Measurements from ENCODE around the gene USP22. TPM values are rescaled to one million over a fixed set of nuclear protein-coding genes. Genes with fewer than 3 reads are reported as not detected.

The USP22 gene
- total RNA-seq, 1 experiment from 2014 or later = 150 TPM

DNA sequence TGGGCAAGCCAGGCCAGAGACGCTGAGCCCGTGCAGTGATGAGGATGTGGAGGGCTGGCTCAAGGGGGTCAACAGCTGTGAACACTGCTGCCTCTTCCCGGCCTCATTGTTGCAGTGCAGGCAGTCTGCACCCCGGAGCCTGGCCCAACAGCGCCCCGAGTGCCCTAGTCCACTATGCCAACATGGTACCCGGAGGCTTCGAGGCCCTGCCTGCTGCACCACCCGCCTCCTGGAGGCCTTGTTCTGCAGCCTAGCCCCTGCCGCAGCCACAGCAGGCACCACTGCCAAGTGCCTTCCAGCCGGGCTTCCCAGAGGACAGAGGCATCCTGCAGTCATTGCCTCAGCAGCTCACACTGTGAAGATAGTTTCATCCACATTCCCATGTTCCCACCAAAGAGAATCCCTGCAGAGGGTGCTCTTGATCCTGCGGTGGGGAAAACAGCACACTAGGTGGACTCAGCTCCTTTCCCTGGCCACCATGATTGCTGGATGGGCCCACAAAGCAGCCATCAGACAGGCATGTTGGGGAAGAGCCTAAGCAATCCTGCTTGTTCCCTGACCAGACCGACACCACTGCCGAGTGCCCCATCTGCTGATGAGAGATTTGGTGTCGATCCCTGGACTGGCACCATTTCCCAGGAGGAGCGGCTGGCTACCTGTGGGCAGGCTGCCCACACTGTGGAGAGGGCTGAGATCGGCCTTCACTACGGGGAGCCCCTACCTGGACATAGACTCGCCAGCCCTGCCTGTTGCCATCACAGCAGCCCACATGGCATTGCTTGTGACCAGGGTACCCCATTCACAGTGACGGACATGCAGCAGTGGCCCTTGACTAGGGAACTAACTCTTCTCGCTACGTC is 44.9 kb downstream of the USP22 start:
- Mint-ChIP-seq H3K36me3 (ENCODE audit: insufficient read depth, unreplicated experiment) (peaks cover 35% of the 10 kb centered on the region), H3K27ac (ENCODE audit: unreplicated experiment) (no peak overlapping the region), H3K4me1 (ENCODE audit: low read depth, unreplicated experiment) (no peaks in the 10 kb centered on the region), H3K4me3 (ENCODE audit: low read depth, unreplicated experiment) (no peak overlapping the region), H3K27me3 (ENCODE audit: unreplicated experiment) (no peaks in the 10 kb centered on the region), H3K9me3 (ENCODE audit: low read depth, unreplicated experiment) (no peaks in the 10 kb centered on the region)
- no TSS peak for BruUV-seq (replicated peaks)
- DNase-seq = no peak
- intact Hi-C loops (cut with micrococcal nuclease; ENCODE audit: unreplicated experiment) = no loop called here
- TF ChIP-seq CTCF (IDR thresholded peaks at IDR 0.05; ENCODE audit: unreplicated experiment) = no peak
- CTCF ChIA-PET = no interaction called here

DNA sequence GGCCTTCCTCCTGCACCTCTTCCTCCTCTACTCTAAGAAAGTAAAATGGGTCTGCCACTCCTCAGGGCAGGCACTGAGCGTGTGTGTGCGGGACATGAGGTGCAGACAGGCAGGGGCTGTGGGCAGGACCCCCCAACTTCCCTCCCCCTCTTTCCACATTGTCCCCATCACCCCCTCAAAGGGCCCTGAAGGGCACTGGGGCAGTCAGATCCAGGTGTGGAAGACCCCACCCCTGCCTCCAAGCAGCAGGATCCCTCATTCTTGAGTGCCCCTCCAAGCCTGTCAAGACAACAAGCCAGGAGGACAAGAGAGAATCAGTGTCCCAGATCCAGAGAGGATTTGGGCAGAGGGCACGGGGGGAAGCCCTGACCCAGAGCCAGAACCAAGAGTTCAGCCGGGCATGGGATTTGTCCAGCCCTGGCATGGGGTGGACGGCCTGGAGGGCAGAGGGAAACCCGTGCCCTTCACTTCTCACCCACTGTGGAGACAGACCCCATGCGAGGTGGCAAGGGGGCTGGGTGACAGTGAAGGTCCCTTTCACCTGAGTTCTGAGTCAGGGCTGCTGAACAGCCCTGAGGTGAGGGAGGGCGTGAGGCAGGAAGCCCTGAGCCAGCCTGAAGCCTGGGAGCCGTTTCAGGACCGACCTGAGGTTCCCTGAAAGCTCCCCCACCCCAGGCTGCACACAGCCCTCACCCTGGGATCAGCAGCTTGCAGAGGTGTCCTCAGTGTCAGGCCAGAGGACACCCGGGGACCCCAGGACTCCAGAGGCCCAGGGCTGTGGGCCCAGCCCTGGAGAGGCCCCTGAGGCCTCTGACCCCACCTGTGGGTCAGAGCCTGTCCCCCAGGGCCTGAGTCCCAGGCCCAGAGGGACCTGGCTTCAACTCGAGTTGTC is 45.8 kb downstream of the USP22 start:
- Mint-ChIP-seq H3K9me3 (ENCODE audit: low read depth, unreplicated experiment) (no peaks in the 10 kb centered on the region), H3K27me3 (ENCODE audit: unreplicated experiment) (no peaks in the 10 kb centered on the region), H3K36me3 (ENCODE audit: insufficient read depth, unreplicated experiment) (peaks cover 29% of the 10 kb centered on the region), H3K27ac (ENCODE audit: unreplicated experiment) (no peak overlapping the region), H3K4me3 (ENCODE audit: low read depth, unreplicated experiment) (no peak overlapping the region), H3K4me1 (ENCODE audit: low read depth, unreplicated experiment) (no peaks in the 10 kb centered on the region)
- no TSS peak for BruUV-seq (replicated peaks)
- intact Hi-C loops (cut with micrococcal nuclease; ENCODE audit: unreplicated experiment) = no loop called here
- TF ChIP-seq CTCF (IDR thresholded peaks at IDR 0.05; ENCODE audit: unreplicated experiment) = no peak
- CTCF ChIA-PET = no interaction called here
- no peak for DNase-seq

GRCh38 chr17:20995873-20996723 is 46.7 kb downstream of the USP22 start:
- intact Hi-C loops (cut with micrococcal nuclease; ENCODE audit: unreplicated experiment) = no loop called here
- Mint-ChIP-seq H3K27me3 (ENCODE audit: unreplicated experiment) (peaks cover 2% of the 10 kb centered on the region), H3K9me3 (ENCODE audit: low read depth, unreplicated experiment) (no peaks in the 10 kb centered on the region), H3K27ac (ENCODE audit: unreplicated experiment) (no peak overlapping the region), H3K4me1 (ENCODE audit: low read depth, unreplicated experiment) (no peaks in the 10 kb centered on the region), H3K36me3 (ENCODE audit: insufficient read depth, unreplicated experiment) (peaks cover 23% of the 10 kb centered on the region), H3K4me3 (ENCODE audit: low read depth, unreplicated experiment) (no peak overlapping the region)
- no peak for DNase-seq
- CTCF ChIA-PET = no interaction called here
- BruUV-seq (replicated peaks) = no TSS peak
- no peak for TF ChIP-seq CTCF (IDR thresholded peaks at IDR 0.05; ENCODE audit: unreplicated experiment)

- Mint-ChIP-seq H3K9me3 (ENCODE audit: low read depth, unreplicated experiment) (no peaks in the 10 kb centered on the region), H3K27ac (ENCODE audit: unreplicated experiment) (no peak overlapping the region), H3K4me1 (ENCODE audit: low read depth, unreplicated experiment) (no peaks in the 10 kb centered on the region), H3K27me3 (ENCODE audit: unreplicated experiment) (peaks cover 10% of the 10 kb centered on the region), H3K36me3 (ENCODE audit: insufficient read depth, unreplicated experiment) (peaks cover 19% of the 10 kb centered on the region), H3K4me3 (ENCODE audit: low read depth, unreplicated experiment) (no peak overlapping the region)
- CTCF ChIA-PET = no interaction called here
- DNase-seq = no peak
- TF ChIP-seq CTCF (IDR thresholded peaks at IDR 0.05; ENCODE audit: unreplicated experiment) = no peak
- no TSS peak for BruUV-seq (replicated peaks)
- intact Hi-C loops (cut with micrococcal nuclease; ENCODE audit: unreplicated experiment) = no loop called here
Observed at GRCh38 chr17:20995164-20995872, 47.5 kb downstream of the USP22 start.

Data from Calu3 (cell line).